Lower leg skin (tissue), 4 donors: ENCODE measurements around the gene FLT1. TPM values are rescaled to one million over a fixed set of nuclear protein-coding genes. Genes with fewer than 3 reads are reported as not detected.

Experiments used
- DNase-seq, 2 donors: peaks; one replicate each; pipeline ENCODE4 v3.0.0-alpha.2; 2019; ENCODE audit warnings: low spot score in 2 of 2
- H3K4me3 ChIP-seq: fragments of 200-600 bp; sonication (generic); 2 replicates; pipeline ENCODE4 v1.5.1; 2017; ENCODE audit warnings: mild to moderate bottlenecking, low read depth; ENCODE audit not compliant: poor library complexity, severe bottlenecking
- CTCF ChIP-seq, 3 donors: fragments of 450-650 bp; IDR thresholded peaks; one replicate each; pipeline ENCODE4 v1.5.1; 2016; ENCODE audit warnings: antibody characterized with exemption in 3 of 3, mild to moderate bottlenecking in 3 of 3, moderate library complexity in 2 of 3
- POLR2A ChIP-seq, 2 donors: fragments of 450-650 bp; IDR thresholded peaks; one replicate each; pipeline ENCODE4 v1.6.1; 2016 to 2017; ENCODE audit warnings: antibody characterized with exemption in 2 of 2, mild to moderate bottlenecking in 1 of 2, moderate library complexity in 1 of 2
- WGBS, 2 donors: methylation state at CpG; one replicate each; pipeline ENCODE4 v1.1.5; 2018; 5-methylcytosine and 5-hydroxymethylcytosine counted together
- intact Hi-C: fragments of 100-400 bp; cut with DNase I; formaldehyde crosslinking; loops from one replicate; pipeline ENCODE4 v1.15.0; 2023; ENCODE audit warnings: low total_unique reads
- total RNA-seq, 4 donors: library from RNA; depleted of rRNA; stranded (reverse); fragments of >200 nt; gene quantifications; one replicate each; pipeline ENCODE4 v1.1.0, GENCODE V29; 2016

Gene FLT1
- total RNA-seq, 4 donors from 2014 or later, result 5.3 to 16.3 (median 9.7) TPM

GRCh38 chr13:28268800-28269223 lies 226.1 kb downstream of the FLT1 start:
- no peak for DNase-seq
- no peak overlapping the region for H3K4me3 ChIP-seq
- TF ChIP-seq CTCF (IDR thresholded peaks at IDR 0.05) (no peak), POLR2A (IDR thresholded peaks at IDR 0.05) (no peak)
- intact Hi-C loops, result no loop called here

GRCh38 chr13:28267497-28267896 lies 227.4 kb downstream of the FLT1 start:
- DNase-seq, result no peak
- intact Hi-C loops, result no loop called here
- no peak for TF ChIP-seq POLR2A (IDR thresholded peaks at IDR 0.05)
- TF ChIP-seq CTCF (IDR thresholded peaks at IDR 0.05), result no peak
- H3K4me3 ChIP-seq, result no peak overlapping the region
- WGBS, 2 donors, result 89 to 90% methylated on average over 4 of the region's 4 CpGs

- intact Hi-C loops, result no loop called here
- H3K4me3 ChIP-seq, result no peak overlapping the region
- no peak for TF ChIP-seq POLR2A (IDR thresholded peaks at IDR 0.05)
- DNase-seq, result no peak
- WGBS, 2 donors, result 72 to 88% methylated on average over 3 of the region's 3 CpGs
Measured at GRCh38 chr13:28258417-28258816, 236.5 kb downstream of the FLT1 start.

GRCh38 chr13:28257305-28257704 lies 237.6 kb downstream of the FLT1 start:
- intact Hi-C loops, result no loop called here
- WGBS, 2 donors, result 92 to 99% methylated on average over 4 of the region's 4 CpGs
- no peak for DNase-seq
- no peak overlapping the region for H3K4me3 ChIP-seq
- TF ChIP-seq CTCF (IDR thresholded peaks at IDR 0.05) (no peak), POLR2A (IDR thresholded peaks at IDR 0.05) (no peak)

GRCh38 chr13:28252547-28252946 lies 242.4 kb downstream of the FLT1 start:
- TF ChIP-seq POLR2A (IDR thresholded peaks at IDR 0.05) (no peak), CTCF (IDR thresholded peaks at IDR 0.05) (no peak)
- no peak overlapping the region for H3K4me3 ChIP-seq
- intact Hi-C loops, result no loop called here
- DNase-seq, result no peak
- WGBS, 2 donors, result 94 to 96% methylated on average over 1 of the region's 1 CpG

GRCh38 chr13:28251466-28251865 lies 243.5 kb downstream of the FLT1 start:
- 82 to 87% methylated on average over 6 of the region's 6 CpGs for WGBS, 2 donors
- H3K4me3 ChIP-seq, result no peak overlapping the region
- no peak for DNase-seq
- no peak for TF ChIP-seq CTCF (IDR thresholded peaks at IDR 0.05)
- no peak for TF ChIP-seq POLR2A (IDR thresholded peaks at IDR 0.05)
- intact Hi-C loops, result no loop called here
